Measurements from ENCODE around the gene PSMB9.

- TF ChIP-seq, protein P1, sequence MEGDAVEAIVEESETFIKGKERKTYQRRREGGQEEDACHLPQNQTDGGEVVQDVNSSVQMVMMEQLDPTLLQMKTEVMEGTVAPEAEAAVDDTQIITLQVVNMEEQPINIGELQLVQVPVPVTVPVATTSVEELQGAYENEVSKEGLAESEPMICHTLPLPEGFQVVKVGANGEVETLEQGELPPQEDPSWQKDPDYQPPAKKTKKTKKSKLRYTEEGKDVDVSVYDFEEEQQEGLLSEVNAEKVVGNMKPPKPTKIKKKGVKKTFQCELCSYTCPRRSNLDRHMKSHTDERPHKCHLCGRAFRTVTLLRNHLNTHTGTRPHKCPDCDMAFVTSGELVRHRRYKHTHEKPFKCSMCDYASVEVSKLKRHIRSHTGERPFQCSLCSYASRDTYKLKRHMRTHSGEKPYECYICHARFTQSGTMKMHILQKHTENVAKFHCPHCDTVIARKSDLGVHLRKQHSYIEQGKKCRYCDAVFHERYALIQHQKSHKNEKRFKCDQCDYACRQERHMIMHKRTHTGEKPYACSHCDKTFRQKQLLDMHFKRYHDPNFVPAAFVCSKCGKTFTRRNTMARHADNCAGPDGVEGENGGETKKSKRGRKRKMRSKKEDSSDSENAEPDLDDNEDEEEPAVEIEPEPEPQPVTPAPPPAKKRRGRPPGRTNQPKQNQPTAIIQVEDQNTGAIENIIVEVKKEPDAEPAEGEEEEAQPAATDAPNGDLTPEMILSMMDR (IDR thresholded peaks at IDR 0.05; ENCODE audit: low read depth, low read length, poor library complexity, severe bottlenecking) = no peak
- no peak for TF ChIP-seq EZH2phosphoT487 (IDR thresholded peaks at IDR 0.05; ENCODE audit: borderline replicate concordance, low read length)
These were observed 13.7 kb downstream of the PSMB9 start for GRCh38 chr6:32867554-32868256.
